Activated T-cell treated with anti-CD3 and anti-CD28 coated beads for 24 hours (primary cell): ENCODE measurements around the gene CRX.
A peak's percentile ranks its signal among the peaks of the same experiment; 100 is the strongest.
"Not testable (repeated sequence)": the region's sequence is repeated elsewhere in the genome, so short reads cannot be mapped to it uniquely, and the experiment has no call there.

Experiments used
- DNase-seq: peaks from one replicate; pipeline ENCODE4 v3.0.0-alpha.2; 2020; ENCODE audit warnings: low read depth

The CRX gene

DNA sequence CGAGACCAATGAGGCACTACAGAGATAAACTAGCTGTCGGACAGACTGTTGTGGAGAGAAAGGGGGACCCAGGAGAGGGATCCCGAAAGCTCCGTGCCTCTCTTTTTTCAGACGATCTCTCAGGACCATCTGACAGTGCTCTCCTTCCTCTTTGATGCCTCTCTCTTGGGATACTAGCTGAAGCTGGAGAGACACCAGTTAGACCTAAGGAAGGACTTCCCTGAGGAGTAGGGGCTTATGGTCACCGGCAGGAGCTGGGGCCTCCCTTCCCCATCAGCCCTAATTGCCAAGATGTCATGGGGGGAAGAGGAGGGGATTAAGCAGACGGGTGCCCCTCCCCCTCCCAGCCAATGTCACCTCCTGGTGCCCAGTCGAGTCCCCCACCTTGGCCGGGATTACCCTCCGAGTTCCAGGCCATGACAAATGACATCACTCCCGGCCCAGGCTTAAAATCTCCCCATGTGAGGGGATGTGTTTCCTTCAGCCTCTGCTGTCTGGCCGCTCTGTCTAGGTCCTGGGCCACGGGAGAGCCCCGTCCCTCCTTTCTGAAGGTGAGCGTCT, at the start of gene CRX:
TSS of gene CRX (plus strand) at position 478 of the 561 bp plus-strand sequence. CDS start 12,507 bp downstream, outside the sequence.
- DNase-seq: no peak

DNA sequence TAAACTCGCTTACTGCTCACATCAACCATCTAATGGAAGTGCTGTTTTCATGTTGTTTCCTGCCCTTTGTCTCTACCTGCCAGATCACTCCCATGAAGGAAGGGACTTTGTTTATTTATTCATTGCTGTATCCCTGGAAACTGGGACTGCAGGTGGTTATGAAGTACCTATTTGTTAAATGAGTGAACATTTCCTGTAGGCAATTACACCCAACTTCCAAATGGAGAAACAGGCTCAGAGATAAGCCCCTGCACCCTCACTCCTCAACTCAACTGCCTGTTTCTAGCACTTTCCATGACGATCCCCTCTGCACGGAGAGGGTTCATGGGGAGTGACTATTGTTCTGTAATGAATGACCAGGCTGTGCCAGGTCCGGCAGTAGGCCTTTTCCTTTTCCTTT, 45.2 kb upstream of the CRX start:
- DNase-seq: no peak

DNA sequence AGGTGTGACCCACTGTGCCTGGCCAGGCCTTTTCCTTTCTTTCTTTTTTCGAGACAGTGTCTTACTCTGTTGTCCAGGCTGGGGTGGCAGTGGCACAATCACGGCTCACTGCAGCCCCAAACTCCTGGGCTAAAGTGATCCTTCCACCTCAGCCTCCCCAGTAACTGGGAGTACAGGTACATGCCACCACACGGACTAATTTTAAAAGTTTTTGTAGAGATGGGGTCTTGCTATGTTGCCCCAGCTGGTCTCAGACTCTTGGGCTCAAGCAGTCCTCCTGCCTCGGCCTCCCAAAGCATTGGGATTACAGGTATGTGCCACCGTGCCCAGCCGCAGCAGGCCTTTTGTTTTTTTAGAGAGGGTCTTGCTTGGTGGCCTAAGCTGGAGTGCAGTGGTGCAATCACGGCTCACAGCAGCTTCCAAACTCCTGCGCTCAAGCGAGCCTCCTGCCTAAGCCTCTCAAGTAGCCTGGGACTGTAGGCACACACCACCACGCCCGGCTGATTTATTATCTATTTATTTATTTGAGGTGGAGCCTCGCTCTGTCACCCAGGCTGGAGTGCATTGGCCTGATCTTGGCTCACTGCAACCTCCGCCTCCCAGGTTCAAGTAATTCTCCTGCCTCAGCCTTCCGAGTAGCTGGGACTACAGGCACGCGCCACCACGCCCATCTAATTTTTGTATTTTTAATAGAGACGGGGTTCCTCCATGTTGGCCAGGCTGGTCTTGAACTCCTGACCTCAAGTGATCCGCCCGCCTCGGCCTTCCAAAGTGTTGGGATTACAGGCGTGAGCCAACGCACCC, 44.3 kb upstream of the CRX start:
- DNase-seq: not testable (repeated sequence)

- peak; percentile 68 for DNase-seq
These were observed 43.4 kb upstream of the CRX start, which contains the start of gene SELENOW for GRCh38 chr19:47778049-47778953. TSS of gene SELENOW (plus strand) at chr19:47778703. CDS start at chr19:47778786, 83 bp downstream.

DNA sequence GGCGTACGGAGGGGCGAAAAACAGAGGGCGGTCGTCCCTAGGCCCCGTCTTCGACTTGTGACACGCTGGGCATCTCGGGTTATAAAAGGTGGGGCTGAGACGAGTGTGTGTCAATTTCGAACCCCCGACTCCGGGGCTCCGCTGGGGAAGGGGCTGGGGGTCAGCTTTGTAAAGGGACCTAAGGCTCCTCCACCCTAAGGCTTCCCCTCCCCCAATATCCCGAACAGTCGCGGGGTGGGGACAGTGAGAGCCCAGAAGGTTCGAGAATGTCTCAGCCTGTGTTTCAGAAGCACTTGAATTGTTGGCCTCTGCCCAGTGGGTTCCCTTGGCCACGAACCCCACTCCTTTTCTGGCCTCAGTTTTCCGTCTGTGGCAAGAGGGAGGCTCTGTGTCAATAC, 42.8 kb upstream of the CRX start:
- DNase-seq: no peak

DNA sequence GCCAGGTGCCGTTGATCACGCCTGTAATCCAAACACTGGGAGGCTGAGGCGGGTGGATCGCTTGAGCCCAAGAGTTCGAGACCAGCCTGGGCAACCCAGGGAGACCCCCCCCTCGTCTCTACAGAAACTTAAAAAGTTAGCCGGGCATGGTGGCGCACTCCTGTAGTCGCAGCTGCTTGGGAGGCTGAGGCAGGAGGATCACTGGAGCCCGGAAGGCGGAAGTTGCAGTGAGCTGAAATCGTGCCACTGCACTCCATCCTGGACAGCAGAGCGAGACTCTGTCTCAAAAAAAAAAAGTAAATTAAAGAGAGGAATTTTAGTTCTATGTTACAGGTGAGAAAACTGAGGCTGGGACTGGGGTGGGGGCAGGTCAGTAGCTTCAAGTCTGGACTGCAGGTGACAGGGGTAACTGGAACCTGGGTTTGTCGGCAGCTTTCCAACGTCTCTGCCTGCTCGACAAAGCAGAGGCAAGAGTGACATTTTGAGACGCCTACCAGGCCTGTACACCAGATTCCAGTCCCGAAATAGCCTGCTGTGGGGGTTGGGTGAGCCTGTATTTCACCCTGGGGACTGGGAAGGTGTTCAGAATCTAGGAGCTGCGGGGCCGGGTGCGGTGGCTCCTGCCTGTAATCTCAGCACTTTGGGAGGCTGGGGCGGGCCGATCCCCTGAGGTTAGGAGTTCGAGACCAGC, 42.1 kb upstream of the CRX start:
- no peak for DNase-seq

DNA sequence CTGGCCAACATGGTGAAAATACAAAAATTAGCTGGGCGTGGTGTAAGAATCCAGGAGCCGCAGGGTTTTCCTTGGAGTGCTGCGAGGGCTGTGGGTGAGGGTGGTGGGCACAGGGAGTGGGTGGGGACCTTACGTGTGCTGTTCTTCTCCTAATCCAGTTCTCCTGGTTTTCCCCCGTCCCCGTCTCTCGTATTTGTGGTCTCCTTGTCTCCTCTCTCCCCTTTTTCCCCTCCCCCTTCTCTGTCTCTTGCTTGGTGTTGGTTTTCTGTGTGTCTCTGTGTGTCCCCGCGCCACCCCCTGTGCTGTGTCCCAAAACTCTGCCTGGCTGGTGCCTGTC, 41.6 kb upstream of the CRX start:
- DNase-seq: no peak

DNA sequence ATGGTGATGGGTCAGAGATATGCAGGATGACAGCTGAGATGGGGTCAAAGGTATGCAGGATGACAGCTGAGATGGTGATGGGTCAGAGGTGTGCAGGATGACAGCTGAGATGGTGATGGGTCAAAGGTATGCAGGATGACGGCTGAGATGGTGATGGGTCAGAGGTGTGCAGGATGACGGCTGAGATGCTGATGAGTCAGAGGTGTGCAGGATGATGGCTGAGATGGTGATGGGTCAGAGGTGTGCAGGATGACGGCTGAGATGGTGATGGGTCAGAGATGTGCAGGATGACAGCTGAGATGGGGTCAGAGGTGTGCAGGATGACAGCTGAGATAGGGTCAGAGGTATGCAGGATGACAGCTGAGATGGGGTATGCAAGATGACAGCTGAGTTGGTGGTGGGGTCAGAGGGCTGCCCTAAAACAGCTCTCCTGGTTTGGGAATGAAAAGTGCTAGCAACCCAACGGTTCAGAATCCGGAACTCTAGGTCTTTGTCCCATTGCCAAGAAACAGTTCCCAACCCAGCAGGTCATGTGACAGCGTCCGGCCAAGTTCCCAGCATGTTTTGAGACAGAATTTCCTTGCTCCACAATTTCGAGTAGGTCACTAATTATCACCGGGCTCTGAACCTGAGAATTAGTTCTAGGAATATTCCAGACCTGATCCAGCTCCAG, 40.0 kb upstream of the CRX start:
- DNase-seq: no peak

GRCh38 chr19:47786566-47786965, 35.2 kb upstream of the CRX start:
- no peak for DNase-seq

DNA sequence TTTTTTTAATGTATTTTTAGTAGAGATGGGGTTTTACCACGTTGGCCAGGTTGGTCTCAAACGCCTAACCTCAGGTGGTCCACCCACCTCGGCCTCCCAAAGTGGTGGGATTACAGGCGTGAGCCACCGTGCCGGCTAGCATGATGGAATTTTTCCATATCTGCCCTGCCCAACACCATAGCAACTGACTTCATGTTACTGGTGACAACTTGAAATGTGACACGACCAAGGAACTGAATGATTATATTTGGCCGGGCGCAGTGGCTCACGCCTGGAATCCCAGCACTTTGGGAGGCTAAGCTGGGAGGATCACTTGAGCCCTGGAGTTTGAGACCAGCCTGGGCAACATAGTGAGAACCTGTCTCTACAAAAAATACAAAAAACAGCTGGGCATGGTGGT, 34.4 kb upstream of the CRX start:
- not testable (repeated sequence) for DNase-seq

DNA sequence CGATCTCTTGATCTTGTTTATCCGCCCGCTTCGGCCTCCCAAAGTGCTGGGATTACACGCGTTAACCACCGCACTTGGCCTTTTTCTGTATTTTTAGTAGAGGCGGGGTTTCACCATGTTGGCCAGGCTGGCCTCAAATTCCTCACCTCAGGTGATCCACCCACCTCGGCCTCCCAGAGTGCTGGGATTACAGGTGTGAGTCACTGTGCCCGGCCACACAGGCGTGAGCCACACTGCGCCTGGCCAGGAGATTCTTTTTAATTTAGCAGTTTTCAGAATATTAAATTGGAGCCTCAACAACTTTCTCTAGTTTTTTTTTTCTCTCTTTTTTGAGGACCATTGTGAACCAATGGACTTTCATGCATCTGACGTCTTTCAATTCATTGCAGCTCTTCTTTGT, 31.9 kb upstream of the CRX start:
- DNase-seq: not testable (repeated sequence)

DNA sequence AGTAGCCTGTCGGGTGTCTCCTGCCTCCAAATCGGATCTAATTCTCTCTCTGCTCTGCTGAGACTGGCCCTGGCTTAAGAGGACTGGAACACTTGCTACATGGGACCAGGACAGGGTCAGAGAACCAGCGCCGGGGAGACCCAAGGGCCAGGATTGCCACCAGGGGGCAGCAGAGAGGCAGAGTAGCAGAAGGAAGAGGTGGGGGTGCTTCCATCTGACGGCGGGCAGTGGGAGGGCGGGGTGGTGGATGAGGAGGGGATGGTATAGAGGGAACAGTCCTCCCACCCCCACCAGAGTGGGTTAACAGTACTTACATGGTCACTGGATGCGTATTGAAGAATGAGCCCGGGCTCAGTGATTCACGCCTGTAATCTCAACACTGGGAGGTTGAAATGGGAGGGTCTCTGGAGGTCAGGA, 31.3 kb upstream of the CRX start:
- DNase-seq: peak; percentile 77

DNA sequence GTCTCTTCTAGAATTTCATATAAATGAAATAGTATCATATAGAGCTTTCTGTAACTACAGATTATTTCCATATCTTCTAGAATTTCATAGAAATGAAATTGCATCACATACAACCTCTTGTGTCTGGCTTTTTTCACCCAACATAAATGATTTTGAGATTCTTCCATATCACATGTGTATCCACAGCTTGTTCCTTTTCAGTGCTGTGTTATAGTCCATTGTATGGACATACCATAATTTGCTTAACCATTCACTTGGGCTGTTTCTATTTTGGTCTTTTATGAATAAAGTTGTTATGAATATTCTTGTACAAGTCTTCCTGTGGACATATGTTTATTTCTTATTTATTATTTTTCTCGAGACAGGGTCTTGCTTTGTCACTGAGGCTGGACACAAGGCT, 29.1 kb upstream of the CRX start:
- no peak for DNase-seq

DNA sequence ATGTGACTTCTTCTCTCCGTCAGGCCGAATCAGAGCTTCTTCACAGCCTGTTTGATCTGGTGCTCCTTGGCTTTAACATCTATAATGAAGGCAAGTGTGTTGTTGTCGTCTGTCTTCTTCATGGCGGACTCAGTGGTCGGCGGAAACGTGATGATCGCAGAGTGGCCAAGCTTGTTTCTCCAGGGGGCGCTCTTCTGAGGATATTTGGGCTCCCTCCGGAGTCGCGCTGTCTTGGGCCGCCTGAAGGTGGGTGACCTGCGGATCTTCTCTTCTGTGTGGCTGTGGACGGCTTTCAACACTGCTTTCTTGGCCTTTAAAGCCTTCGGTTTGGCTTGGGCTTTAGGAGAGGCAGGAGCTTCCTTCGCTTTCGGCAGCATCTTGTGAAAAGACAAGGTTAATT, 27.2 kb upstream of the CRX start:
- DNase-seq: no peak

- DNase-seq: no peak
These were observed 25.0 kb upstream of the CRX start for GRCh38 chr19:47796785-47797184.

DNA sequence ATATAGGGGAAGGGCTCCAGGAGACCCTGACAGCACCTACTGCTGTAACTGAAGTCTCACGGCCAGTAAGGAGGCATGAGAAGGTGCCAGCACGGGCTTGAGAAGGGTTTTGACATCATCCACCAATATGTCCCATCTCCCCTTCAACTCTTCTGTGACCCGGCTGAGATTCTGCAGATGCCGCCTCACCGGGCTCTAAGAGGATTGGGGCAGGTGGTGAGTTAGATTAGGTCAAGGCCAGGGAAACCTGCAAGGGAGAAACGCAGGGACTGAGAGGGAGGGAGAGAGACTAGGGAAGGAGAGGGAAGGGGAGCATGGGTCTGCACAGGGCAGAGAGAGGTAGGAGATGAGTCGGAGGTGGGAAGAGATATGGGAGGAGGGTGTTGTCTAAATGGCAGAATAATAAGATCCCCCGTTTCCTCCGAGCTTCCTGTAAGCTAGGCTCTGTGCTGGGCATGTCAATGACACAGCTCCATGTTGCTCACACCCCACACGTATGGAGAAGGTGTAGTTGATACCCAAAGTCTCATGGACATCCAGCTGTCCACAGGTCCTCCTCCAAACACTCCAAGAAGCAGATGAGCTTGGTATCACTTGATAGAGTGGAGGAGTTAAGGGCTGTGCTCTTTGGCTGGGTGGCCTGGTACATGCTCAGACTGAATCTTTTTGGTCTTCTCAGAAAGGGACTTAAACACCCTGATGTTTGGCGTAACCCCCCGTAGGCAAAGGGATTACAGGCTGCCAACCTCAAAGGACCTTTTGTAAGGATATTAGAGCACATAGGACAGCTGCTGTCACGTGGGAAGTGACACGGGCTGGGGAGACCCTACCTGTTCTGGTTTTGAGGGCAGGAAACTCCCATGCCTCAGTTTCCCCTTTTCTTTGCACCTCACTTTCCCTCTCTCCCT, 23.5 kb upstream of the CRX start:
- no peak for DNase-seq

DNA sequence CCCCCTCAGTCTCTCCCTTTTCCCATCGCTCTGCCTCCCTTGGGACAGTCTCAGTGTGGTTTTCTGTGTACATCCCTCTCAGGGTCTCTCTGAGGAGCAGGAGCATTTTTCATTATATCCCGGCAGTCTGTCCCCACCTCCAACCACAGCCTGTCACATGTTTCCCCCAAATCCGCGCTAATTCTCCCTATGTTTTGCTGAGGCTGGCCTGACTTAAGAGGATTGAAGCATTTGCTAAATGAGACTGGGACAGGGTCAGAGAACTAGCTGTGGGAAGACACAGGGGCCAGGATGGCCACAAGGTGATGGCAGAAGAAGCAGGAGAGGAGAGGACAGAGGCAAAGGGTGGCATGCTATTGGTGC, 22.9 kb upstream of the CRX start:
- no peak for DNase-seq

- no peak for DNase-seq
These were observed 20.5 kb upstream of the CRX start for GRCh38 chr19:47801270-47801669.

- no peak for DNase-seq
These were observed 19.2 kb upstream of the CRX start for GRCh38 chr19:47802521-47803043.

DNA sequence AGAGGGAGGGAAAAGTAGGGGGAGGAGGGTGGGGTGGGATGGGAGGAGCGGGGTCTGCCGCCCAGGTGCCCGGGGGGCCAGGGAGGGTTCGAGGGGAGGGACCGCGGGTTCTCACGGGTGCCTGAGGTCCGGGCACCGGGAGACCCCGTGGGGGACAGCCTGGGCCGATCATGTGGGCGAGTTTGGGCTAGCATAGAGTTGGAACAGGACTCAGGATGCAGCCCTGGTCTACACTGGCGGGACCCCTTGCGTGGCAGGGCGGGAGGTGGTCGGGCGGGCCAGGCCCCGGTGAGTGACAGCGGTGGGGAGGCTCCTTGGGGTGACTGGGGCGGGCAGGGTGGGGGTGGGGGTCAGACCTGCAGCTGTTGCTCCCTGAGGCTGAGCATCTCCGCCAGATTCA, 18.6 kb upstream of the CRX start:
- DNase-seq: not testable (repeated sequence)
